NCI-H1694 treated with DMSO at 0.1 percent for 48 hours (cell line): Measurements from ENCODE around the gene EFEMP2.
A peak's percentile ranks its signal among the peaks of the same experiment; 100 is the strongest.
"Not testable (repeated sequence)": the region's sequence is repeated elsewhere in the genome, so short reads cannot be mapped to it uniquely, and the experiment has no call there.

Source experiments
- DNase-seq: peaks from one replicate; lab custom pipeline; 2025; lab: John Stamatoyannopoulos, UW

Gene EFEMP2

DNA sequence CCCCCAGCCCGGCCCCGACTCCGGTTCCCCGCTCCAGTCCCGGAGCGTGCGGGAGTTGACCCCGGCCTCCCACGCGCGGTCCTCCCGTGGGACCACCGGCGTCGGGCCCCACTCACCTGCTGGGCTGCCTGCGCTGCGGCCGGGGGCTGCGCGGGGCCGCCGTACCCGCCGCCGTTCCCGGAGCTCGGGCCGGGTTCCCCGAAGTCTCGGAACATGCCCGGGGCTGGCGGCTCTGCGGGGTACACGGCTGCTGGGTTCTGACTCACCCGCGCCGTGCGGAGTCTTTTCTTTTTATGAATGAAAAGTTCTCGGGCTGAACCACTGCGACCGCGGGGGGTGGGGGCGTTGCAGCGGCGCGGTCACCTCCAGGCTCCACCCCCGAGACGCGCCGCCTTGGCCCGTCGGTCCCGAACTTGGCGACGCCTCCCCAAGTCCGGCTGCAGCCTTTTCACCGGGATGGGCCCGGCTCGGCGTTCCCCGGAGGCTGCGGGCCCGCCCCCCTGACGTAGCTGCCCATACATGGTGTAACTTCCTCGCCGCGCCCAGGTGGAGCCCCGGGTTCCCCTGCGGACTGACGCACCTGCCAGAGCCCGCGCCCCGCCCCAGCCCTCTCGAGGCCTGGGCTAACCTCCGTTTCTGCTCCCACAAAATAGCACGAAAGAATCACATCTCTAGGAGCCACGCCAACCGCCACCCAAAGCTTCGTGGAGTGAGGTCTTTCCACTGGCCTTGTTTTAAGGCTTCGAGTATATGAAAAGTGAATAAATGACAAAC is 27.7 kb upstream of the EFEMP2 start, which contains the start of gene FOSL1:
FOSL1 (minus strand) TSS at position 264 of the 774 bp plus-strand sequence; CDS start at position 215, 49 bp downstream.
- DNase-seq = no peak

DNA sequence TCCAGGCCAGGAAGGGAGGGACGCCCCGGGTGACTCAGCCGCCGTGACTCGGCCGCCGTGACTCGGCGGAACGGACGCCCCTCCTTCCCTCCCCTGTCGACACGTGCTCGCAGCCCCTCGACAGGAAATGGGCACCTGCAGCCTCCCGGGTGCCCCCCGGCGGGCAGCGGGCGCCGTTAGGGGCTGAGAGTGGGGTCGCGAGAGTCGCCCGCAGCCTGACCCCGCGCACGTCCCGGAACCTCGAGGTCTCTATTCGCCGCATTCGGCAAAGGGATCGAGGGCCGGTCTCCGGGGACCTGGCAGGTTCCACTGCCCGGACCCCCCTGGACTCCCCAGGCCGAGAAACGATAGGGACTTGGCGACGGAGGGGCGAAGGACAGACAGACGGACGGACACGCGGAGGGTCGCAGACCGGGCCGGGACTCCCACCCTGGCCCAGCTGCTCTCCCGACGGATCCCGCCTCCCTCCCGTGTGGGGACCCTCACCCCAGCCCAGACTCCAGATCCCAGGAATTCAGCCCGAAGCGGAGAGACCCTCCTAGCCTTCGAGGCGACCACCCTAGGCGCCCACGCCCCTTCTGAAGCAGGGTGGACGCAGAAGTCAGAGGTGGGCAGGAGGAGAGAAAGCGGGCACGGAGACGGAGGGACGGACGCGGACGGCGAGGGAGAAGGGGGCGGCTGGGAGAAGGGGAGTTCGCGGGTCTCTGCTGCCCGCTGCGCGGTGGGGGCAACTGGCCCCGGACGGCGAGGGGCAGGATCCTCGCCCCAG is 26.9 kb upstream of the EFEMP2 start:
- no peak for DNase-seq

DNA sequence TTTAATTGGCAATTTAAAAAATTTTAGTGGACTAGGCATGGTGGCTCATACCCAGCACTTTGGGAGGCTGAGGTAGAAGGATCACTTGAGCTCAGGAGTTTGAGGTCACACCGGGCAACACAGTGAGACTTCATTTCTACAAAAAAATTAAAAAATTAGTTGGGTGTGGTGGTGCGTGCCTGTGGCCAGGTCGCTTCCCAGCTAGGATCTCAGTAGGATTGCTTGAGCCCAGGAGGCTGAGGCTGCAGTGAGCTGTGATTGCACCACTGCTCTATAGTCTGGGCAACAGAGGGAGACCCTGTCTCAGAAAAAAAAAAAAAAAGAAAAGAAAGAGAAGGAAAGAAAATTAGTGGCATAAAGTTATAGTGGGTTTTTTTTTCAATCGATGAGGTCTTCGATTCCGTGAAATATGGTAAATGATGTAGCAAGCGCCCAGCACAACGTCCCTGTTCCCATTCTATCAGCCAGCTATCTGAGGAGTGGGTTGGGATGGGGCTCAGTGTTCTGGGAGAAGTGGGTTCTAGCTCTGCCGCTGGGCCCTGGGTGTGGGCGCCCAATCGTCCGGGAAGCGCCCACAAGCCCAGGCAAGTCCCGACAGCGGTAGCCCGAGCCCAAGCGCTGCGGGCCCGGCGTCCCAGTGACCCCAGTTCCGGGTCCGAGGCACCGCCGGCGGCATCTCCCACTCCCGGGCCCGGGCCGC is 26.2 kb upstream of the EFEMP2 start:
- DNase-seq = no peak

DNA sequence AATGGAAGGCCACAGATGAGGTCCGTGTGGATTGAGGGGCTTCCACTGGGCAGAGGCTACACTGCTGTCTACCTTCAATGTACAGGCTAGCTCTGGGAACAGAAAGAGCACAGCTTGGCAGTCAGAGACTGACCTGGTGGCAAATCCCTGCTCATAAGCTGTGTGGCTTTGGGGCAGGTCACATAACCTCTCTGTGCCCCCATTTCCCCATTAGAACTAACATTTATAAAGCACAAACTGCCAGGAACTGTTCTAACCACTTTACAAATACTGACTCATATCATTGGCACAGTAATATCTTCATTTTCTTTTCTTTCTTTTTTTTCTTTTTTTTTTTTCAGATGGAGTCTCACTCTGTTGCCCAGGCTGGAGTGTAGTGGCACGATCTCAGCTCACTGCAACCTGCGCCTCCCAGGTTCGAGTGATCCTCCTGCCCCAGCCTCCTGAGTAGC is 24.4 kb upstream of the EFEMP2 start:
- no peak for DNase-seq

DNA sequence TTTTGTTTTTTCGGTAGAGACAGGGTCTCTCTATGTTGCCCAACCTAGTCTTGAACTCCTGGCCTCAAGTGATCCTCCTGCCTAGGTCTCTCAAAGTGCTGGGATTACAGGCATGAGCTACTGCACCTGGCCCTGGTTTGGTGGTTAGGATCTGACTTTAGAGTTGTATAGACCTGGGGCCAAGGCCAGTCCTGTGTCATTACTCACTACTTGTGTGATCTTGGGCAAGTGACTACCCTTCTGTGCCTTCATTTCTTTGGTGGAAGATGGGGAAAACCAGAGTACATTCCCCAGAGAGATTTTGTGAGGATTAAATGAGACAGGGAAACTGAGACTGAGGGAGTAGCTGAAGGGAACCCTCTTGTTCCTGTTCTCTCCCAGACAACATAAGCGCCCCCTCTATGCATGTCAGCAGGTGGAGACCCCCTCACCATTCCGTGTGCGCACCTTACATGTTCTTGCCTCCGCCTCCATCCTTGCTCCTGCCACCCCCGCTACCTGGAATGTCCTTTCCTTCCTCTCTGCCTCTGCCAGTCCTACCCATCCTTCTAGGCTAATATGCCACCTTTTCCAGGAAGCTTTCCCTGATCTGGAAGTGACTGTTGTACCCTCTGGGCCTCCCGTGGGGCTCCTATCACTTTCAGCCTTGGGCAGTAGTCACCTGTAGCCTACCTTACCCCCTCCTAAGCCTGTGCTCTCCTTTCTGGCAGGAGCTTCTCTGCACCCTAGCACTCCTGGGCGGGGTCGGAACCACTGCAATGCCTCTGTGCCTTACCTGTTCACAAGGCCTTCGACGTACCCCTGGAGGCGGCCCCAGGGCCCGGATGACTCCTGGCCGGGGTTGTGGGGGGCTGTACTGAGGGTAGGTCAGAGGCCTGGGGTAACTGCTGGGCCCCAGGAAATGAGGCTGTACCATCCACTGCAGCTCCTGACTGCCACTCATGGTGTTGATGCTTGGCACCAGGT is 23.7 kb upstream of the EFEMP2 start:
- no peak for DNase-seq

DNA sequence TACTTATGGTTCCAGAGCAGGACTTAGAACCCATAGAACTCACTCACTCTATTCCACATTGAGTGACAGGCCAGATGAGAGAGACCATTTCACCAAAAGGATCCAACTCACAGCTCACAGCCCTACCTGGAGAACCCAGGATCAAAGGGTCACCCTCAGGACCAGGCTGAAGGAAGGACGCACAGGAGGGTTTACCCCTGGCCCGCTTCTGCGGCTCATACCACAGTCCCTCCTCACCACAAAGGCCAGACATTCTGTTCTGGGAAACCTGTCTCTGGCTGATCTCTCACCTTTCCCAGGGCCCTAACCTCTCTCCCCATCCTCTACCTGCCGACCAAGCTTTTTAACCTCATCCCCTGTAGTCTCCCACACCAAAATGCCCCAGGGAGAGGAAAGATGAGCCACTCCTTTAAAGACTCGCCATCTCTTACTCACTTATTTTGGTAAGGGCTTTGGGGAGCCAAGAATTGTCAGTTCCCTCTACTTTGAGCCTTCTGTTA is 22.9 kb upstream of the EFEMP2 start:
- no peak for DNase-seq

DNA sequence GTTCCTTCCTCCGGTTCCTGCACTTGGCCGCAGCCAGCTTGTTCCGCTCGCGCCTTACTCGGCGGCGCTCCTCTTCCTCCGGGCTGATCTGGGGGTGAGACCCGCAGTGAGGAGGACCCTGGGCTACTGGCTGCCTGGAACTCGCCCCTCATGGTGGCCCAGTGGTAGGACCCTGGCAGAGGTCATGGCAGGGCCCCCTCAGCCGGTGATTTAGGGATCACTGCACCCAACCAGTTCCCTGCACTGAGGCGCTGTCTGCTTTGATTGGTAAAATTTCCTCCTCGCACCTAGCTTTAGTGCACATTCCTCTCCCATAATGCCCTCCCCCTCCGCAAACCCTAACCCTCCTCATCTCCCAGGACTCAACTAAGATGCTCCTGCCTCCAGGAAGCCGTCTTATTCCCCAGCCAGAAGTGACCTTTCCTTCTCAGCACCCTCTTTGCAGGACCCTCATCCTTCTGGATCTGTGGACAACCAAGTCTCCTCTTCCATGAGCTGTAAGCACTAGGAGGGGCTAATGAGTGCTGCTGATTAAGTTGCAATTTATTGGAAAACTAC is 21.5 kb upstream of the EFEMP2 start:
- DNase-seq = no peak

DNA sequence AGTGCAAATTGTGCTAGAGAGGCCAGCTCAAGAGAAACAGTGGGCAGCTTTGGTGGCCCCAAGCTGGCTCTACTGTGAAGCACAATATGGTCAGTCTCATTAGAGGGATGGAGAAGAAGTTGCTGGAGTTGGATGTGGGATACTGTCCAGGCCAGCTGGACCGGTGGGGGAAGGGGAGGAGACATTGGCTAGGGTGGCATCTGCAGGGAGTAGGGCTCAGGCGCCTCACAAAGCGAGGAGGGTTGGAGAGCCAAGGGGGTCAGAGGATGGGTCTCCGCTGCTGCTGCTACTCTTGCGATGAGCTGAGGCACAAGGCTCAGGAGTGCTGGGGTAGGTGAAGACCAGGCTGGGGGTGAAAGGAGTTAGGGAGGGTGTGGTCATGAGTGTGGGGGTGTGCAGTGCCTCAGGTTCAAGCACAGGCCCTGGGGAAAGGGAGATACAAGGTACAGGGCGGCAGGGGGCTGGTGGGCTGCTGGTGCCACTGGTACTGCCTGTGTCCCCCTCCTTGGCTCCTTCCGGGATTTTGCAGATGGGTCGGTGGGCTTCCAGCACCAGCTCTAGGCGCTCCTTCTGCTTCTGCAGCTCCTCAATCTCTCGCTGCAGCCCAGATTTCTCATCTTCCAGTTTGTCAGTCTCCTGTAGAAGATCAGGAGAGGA is 20.2 kb upstream of the EFEMP2 start:
- DNase-seq = no peak

DNA sequence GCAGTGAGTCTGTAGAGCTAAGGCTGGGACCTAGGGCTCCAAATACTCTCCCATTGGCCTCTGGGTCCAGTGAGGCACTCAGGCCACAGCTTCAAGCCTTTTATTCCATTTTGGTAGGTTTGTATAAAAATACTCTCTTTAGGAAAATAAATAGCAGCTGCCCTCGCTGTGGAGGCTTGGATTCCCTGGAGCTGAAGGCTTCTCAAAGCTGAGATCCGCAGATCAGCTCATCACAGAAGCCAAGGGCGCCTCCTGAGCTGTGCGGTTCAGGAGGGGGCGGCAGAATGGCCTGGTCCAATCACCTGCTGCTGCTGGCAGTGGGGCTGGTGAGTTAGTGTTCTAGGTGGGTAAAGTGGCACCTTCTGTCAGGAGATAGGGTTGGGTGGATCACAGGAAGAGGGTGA is 19.5 kb upstream of the EFEMP2 start:
- not testable (repeated sequence) for DNase-seq

DNA sequence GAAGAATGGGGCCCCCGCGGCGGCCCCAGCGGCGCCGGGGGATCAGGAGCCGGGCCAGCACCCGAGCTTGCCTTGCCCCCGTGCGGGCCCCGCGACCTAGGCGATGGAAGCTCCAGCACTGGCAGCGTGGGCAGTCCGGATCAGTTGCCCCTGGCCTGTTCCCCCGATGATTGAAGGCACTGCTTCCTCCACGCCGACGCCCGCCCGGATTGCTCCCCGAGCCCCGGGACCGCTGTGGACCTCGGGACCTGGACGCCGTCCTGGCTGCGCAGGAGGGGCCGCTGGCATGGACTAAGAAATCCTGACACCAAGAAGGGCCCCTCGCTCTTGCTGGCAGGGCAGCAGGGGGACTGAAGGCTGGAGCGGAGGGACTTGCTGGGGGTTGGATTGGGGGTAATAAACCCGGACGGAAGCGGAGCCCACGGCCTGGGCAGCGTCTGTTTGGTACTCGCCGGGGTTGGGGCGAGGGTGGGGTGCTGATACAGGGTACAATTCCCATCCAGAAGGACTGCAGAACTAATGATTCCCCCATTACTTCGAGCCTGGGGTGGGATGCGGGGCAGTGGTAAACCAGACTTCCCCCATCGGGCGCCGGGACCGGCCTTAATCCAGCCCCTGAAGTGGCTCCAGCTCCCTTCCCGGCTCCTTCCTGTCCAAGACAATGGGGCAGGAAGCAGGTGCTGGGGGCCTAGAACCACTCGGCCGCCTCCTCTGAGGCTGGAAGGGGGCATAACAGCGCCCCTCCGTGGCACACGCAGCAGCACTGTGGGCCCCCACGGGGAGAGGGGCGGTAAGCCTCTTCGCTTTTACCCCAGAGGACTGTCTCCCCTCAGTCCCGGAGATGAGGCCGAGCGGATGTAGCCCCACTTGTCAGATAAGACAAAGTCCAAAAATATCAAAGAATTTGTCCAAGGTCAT is 18.9 kb upstream of the EFEMP2 start:
- DNase-seq = no peak

DNA sequence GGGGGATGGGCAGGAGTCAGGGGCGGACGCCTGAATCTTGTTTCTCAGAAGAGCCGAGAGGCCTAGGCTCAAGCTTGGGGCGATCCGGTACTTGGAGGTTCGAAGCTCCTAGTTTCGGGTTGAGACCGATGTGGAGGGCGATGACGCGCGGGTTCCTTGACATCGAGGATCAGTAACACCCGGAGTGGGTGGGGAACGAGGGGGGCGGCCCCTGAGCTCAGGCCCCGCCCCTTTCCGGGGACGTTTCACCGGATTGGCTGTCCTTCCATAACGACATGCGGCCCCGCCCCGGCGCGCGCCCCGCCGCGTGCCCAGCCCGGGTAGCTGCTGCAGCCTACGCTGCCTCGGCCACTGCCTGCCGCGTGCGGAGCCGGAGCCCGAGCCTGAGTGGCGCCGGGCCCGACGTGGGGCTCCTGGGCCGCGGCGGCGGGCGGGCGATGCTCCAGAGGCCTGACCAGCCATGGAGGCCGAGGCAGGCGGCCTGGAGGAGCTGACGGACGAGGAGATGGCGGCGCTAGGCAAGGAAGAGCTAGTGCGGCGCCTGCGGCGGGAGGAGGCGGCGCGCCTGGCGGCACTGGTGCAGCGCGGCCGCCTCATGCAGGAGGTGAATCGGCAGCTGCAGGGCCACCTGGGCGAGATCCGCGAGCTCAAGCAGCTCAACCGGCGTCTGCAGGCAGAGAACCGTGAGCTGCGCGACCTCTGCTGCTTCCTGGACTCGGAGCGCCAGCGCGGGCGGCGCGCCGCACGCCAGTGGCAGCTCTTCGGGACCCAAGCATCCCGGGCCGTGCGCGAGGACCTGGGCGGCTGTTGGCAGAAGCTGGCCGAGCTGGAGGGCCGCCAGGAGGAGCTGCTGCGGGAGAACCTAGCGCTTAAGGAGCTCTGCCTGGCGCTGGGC is 18.0 kb upstream of the EFEMP2 start, which contains the start of gene CCDC85B:
CCDC85B (plus strand) TSS at position 350 of the 895 bp plus-strand sequence; CDS start at position 461, 111 bp downstream.
- DNase-seq = peak; percentile 86

DNA sequence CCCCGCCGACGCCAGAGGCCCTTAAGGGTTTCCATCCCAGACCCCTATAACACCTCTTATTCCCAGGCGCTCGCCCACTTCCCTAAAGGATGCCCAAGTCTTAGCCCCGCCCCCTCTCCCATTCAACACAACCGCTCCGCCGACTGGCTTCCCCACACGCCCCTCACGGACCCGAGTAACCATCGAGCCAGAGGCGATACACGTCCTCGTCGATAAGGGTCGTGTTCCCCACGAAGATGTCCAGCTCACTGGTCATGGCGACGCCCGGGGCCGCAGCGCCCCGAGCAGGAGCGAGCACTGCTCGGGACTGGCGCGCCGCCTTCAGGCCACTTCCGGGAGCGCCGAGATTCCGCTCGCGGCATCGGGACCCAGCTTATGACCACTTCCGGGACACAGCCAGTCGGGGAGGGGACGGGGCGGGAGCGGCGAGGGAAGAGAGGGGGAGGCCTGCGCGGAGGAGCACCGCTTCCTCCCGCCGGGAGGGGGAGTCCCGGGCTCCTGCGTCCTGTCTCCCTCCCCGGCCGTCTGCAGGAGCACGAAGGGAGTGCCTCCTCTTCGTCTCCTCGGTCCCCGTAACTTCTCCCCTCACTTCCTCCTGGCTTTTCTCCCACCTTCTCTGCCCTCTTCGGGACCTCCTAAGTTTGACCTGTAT is 15.7 kb upstream of the EFEMP2 start, which contains the start of gene FIBP:
FIBP (minus strand) TSS at position 309 of the 652 bp plus-strand sequence; CDS start at position 256, 53 bp downstream.
- peak; percentile 88 for DNase-seq

DNA sequence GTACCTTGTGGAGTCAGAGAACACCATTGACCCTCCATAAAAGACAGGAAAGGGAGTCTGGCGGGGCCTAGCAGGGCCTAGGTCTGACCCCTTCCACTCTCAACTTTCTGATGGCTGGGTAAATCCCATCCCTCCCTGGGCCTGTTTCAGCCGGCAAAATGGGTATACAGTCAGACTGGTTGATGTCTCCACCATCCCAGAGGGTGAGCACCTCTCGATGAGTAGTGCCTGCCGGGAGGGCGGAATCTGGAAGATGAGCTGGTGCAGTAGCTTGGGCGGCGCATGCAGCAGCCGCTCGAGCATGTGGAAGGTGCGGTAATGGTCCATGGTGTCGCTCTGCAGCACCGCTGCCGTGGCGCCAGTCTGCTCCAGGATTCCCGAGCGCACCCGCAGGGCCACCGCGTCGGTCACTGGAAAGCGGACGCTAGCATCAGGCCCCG is 15.1 kb upstream of the EFEMP2 start:
- no peak for DNase-seq

DNA sequence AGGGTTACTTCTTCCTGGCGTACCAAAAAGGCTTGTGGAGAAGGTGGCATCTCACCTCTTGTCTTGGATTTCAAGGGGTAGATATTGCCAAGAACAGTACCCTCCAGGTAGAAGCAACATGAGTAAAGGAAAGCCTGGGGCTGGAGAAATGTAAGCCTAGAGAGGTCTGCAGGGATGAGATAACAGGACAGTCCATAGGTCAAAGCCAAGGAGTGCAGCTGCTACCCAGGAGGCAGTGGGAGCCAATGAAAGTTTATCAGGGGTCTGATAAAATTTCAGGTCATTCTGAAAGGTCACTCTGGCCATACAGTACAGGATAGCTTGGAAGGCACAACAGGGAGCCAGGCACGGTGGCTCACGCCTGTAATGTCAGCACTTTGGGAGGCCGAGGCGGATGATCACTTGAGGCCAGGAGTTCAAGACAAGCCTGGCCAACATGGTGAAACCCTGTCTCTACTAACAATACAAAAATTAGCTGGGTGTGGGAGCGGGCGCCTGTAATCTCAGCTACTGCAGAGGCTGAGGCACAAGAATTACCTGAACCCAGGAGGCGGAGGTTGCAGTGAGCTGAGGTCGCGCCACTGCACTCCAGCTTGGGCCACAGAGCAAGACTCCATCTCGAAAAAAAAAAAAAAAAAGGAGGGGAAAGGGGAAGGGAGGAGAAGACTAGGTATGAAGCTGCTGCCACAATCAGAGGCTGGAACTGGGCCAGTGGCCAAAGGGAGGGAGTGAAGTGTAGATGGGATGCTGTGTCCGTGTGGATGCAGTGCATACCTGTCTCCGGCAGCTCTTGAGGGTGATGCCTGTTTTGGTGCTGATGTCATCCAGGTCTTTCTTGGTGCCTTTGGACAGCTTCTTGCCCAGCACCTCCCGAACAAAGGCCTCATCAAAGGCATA is 14.5 kb upstream of the EFEMP2 start:
- DNase-seq = no peak

DNA sequence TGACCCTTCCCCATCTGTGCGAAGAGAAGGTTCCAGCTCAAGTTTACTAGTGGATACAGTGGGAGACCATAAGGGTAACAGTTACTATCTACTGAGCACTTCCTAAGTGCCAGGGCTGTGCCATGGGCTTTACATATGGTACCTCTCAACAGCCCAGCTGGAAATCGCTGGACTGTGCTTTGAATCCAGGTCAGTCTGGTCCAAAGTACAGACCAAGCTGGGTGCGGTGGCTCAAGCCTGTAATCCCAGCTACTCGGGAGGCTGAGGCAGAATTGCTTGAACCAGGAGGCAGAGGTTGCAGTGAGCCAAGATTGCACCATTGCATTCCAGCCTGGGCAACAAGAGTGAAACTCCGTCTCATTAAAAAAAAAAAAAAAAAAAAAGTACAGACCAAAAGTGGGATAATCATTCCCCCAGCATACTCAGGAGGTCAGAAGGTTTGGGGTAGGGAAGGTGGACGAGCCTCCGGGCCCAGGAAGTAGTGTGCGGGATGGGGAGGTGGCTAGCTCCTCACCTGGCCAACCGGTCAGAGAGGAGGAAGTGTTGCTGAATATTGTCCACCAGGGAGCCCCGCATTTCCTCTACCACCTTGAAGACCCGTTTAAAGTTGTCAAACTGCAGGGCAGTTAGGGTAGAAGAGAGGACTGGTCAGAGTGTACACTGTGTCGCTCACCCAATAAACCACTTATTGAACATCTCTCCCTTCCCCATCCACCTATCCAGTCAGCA is 13.4 kb upstream of the EFEMP2 start:
- no peak for DNase-seq

DNA sequence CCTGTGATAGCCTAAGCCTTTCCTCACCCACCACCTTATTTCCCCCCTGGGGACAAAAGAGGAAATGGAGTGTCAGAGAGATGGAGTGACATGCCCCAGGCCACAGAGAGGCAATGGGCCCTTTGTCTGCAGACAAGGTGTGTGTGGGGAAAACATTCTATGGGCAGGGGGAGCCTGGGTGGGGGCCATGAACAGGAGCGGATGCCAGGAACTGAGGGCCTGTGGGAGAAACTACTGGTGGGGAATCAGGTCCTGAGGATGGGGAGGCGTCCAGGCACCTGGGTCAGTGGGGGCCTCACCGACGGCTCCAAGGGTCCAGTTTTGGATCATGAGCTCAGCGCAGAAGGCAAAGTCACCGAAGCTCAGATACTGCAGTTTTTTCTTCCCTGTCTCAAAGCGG is 12.6 kb upstream of the EFEMP2 start:
- no peak for DNase-seq
